NCI-H1417 (cell line): ENCODE data around the gene GALNT1.
A peak's percentile ranks its signal among the peaks of the same experiment; 100 is the strongest.

Experiments
- DNase-seq, 3 experiments: peaks; one replicate each; lab custom pipeline; 2025; lab: John Stamatoyannopoulos, UW

The GALNT1 gene

GRCh38 chr18:35618696-35619095 is 37.2 kb downstream of the GALNT1 start:
- DNase-seq, result no peak

GRCh38 chr18:35619464-35619863 is 37.9 kb downstream of the GALNT1 start:
- no peak for DNase-seq

- no peak for DNase-seq
Observed at GRCh38 chr18:35619941-35620340, 38.4 kb downstream of the GALNT1 start.

- no peak for DNase-seq
Observed at GRCh38 chr18:35620765-35621164, 39.2 kb downstream of the GALNT1 start.

- no peak for DNase-seq
Observed at GRCh38 chr18:35623255-35623654, 41.7 kb downstream of the GALNT1 start.

- no peak for DNase-seq
Observed at GRCh38 chr18:35624146-35624545, 42.6 kb downstream of the GALNT1 start.

GRCh38 chr18:35625232-35625631 is 43.7 kb downstream of the GALNT1 start:
- no peak for DNase-seq

- DNase-seq, result no peak
Observed at GRCh38 chr18:35633761-35634160, 52.2 kb downstream of the GALNT1 start.

GRCh38 chr18:35634323-35634722 is 52.8 kb downstream of the GALNT1 start:
- DNase-seq, result no peak

- no peak for DNase-seq
Observed at GRCh38 chr18:35635170-35635569, 53.6 kb downstream of the GALNT1 start.

GRCh38 chr18:35637227-35637626 is 55.7 kb downstream of the GALNT1 start:
- no peak for DNase-seq

- no peak for DNase-seq
Observed at GRCh38 chr18:35639296-35639695, 57.8 kb downstream of the GALNT1 start.

- no peak for DNase-seq
Observed at GRCh38 chr18:35641467-35641866, 59.9 kb downstream of the GALNT1 start.

GRCh38 chr18:35641916-35642315 is 60.4 kb downstream of the GALNT1 start:
- no peak for DNase-seq

- no peak for DNase-seq
Observed at GRCh38 chr18:35642802-35643201, 61.3 kb downstream of the GALNT1 start.

GRCh38 chr18:35646449-35646848 is 64.9 kb downstream of the GALNT1 start:
- no peak for DNase-seq

- DNase-seq, result no peak
Observed at GRCh38 chr18:35653392-35654135, 72.0 kb downstream of the GALNT1 start.

- no peak for DNase-seq
Observed at GRCh38 chr18:35658112-35658511, 76.6 kb downstream of the GALNT1 start.

- peak; percentile 6 to 73 (median 24) for DNase-seq
Observed at GRCh38 chr18:35661483-35662146, 80.1 kb downstream of the GALNT1 start.

GRCh38 chr18:35662293-35663062 is 80.9 kb downstream of the GALNT1 start:
- DNase-seq, result no peak

- no peak for DNase-seq
Observed at GRCh38 chr18:35671966-35672603, 90.5 kb downstream of the GALNT1 start.

- DNase-seq, result peak; percentile 10 to 58 (median 29)
Observed at GRCh38 chr18:35672897-35673296, 91.4 kb downstream of the GALNT1 start.
